ENCODE data around the gene STXBP6.

Gene STXBP6

DNA sequence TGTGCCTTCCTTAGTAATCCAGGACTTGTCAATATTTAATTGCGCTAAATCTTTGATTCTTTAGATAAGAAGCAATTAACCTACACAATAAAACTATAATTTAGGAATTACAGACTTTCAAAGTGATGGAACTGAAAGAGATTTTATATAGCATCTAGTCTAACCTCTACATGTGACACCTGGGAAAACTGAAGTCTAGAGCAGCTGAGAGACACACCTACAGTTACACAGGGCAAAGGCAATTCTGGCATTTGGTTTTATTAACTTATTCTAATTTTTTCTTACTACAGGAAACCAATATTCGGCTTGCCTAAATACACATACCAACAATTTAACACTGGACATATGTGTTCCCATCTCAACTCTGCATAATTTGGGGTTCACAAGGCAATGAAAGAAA lies 196.5 kb downstream of the STXBP6 start (continued):
- TF ChIP-seq ZNF391 (tag by site-specific recombination; IDR thresholded peaks at IDR 0.05; ENCODE audit: borderline replicate concordance, low read depth) (no peak), ZFP41 (tag by site-specific recombination; IDR thresholded peaks at IDR 0.05; ENCODE audit: borderline replicate concordance) (no peak)

DNA sequence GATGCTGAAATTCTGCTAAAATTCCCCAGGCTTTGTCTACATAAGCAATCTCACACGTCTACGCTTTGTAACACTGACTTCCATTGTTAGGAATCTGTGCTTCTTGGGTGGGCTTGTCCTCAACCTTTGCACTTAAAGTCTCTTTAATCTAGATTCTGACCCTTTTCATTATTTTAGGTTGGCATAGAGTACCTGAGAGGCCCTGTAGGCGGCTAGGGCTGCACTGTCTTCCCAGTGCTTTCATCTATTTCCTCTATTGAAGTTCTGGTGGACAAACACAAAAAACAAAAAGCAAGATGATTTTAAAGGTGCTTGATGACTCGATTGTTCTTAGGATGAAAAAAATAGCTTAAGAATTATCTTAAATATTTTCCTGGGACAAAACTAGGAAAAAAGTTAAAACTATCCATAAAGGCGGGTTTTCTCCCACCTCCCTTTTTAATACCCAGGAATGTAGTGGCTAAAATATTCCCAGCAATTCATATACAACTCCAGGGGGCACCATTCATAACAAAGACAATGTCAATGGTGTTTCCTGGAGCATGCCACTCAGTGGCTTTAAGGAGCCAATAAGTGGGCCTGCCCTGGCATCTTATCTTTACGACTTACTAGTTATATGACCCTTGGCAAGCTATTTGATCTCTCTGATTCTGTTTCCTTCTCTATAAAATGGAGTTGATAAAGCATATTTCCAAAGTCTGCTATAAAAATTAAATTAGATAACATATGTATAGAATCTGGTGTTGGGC lies 197.5 kb downstream of the STXBP6 start:
- CTCF ChIA-PET: interaction anchor here (0.6 to 1.2 kb wide), 3 partner anchors 50 to 193 kb away, joined by 3 read pairs; no protein-coding TSS in a partner anchor
- no peak overlapping the region for H3K27ac ChIP-seq (ENCODE audit: extremely low read depth, low read depth, low read length)
- POLR2A ChIA-PET: no interaction called here
- TF ChIP-seq ZFHX2 (tag by site-specific recombination; conservative IDR thresholded peaks at IDR 0.05) (no peak), ZXDB (tag by site-specific recombination; IDR thresholded peaks at IDR 0.05) (0 out of 2 replicates have a peak, but pooled peaks have one; percentile 32), FEZF1 (tag by site-specific recombination; IDR thresholded peaks at IDR 0.05) (peak; percentile 39; the same call in 1 of the 2 replicates), ZNF221 (tag by site-specific recombination; IDR thresholded peaks at IDR 0.05; ENCODE audit: borderline replicate concordance) (no peak), ZSCAN16 (tag by site-specific recombination; IDR thresholded peaks at IDR 0.05) (no peak), ZFP3 (tag by site-specific recombination; IDR thresholded peaks at IDR 0.05; ENCODE audit: low read depth) (no peak), ZNF366 (tag by site-specific recombination; conservative IDR thresholded peaks at IDR 0.05) (no peak), OSR2 (tag by site-specific recombination; IDR thresholded peaks at IDR 0.05) (peak; percentile 26; the same call in 1 of the 2 replicates), ZEB2 (tag by site-specific recombination; IDR thresholded peaks at IDR 0.05) (no peak), ZNF843 (tag by site-specific recombination; IDR thresholded peaks at IDR 0.05) (peak; percentile 59; the same call in 1 of the 2 replicates)
- TF ChIP-seq, protein P1, sequence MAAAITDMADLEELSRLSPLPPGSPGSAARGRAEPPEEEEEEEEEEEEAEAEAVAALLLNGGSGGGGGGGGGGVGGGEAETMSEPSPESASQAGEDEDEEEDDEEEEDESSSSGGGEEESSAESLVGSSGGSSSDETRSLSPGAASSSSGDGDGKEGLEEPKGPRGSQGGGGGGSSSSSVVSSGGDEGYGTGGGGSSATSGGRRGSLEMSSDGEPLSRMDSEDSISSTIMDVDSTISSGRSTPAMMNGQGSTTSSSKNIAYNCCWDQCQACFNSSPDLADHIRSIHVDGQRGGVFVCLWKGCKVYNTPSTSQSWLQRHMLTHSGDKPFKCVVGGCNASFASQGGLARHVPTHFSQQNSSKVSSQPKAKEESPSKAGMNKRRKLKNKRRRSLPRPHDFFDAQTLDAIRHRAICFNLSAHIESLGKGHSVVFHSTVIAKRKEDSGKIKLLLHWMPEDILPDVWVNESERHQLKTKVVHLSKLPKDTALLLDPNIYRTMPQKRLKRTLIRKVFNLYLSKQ (tag by site-specific recombination; IDR thresholded peaks at IDR 0.05; ENCODE audit: borderline replicate concordance): no peak
- TF ChIP-seq, protein P2, sequence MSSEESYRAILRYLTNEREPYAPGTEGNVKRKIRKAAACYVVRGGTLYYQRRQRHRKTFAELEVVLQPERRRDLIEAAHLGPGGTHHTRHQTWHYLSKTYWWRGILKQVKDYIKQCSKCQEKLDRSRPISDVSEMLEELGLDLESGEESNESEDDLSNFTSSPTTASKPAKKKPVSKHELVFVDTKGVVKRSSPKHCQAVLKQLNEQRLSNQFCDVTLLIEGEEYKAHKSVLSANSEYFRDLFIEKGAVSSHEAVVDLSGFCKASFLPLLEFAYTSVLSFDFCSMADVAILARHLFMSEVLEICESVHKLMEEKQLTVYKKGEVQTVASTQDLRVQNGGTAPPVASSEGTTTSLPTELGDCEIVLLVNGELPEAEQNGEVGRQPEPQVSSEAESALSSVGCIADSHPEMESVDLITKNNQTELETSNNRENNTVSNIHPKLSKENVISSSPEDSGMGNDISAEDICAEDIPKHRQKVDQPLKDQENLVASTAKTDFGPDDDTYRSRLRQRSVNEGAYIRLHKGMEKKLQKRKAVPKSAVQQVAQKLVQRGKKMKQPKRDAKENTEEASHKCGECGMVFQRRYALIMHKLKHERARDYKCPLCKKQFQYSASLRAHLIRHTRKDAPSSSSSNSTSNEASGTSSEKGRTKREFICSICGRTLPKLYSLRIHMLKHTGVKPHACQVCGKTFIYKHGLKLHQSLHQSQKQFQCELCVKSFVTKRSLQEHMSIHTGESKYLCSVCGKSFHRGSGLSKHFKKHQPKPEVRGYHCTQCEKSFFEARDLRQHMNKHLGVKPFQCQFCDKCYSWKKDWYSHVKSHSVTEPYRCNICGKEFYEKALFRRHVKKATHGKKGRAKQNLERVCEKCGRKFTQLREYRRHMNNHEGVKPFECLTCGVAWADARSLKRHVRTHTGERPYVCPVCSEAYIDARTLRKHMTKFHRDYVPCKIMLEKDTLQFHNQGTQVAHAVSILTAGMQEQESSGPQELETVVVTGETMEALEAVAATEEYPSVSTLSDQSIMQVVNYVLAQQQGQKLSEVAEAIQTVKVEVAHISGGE (tag by site-specific recombination; conservative IDR thresholded peaks at IDR 0.05; ENCODE audit: low read depth): no peak
- TF ChIP-seq, protein P3, sequence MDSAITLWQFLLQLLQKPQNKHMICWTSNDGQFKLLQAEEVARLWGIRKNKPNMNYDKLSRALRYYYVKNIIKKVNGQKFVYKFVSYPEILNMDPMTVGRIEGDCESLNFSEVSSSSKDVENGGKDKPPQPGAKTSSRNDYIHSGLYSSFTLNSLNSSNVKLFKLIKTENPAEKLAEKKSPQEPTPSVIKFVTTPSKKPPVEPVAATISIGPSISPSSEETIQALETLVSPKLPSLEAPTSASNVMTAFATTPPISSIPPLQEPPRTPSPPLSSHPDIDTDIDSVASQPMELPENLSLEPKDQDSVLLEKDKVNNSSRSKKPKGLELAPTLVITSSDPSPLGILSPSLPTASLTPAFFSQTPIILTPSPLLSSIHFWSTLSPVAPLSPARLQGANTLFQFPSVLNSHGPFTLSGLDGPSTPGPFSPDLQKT (IDR thresholded peaks at IDR 0.05; ENCODE audit: borderline replicate concordance, low read depth, low read length): no peak
- TF ChIP-seq, protein P4, sequence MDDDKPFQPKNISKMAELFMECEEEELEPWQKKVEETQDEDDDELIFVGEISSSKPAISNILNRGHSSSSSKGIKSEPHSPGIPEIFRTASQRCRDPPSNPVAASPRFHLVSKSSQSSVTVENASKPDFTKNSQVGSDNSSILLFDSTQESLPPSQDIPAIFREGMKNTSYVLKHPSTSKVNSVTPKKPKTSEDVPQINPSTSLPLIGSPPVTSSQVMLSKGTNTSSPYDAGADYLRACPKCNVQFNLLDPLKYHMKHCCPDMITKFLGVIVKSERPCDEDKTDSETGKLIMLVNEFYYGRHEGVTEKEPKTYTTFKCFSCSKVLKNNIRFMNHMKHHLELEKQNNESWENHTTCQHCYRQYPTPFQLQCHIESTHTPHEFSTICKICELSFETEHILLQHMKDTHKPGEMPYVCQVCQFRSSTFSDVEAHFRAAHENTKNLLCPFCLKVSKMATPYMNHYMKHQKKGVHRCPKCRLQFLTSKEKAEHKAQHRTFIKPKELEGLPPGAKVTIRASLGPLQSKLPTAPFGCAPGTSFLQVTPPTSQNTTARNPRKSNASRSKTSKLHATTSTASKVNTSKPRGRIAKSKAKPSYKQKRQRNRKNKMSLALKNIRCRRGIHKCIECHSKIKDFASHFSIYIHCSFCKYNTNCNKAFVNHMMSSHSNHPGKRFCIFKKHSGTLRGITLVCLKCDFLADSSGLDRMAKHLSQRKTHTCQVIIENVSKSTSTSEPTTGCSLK (tag by site-specific recombination; IDR thresholded peaks at IDR 0.05): no peak
- TF ChIP-seq, protein P5, sequence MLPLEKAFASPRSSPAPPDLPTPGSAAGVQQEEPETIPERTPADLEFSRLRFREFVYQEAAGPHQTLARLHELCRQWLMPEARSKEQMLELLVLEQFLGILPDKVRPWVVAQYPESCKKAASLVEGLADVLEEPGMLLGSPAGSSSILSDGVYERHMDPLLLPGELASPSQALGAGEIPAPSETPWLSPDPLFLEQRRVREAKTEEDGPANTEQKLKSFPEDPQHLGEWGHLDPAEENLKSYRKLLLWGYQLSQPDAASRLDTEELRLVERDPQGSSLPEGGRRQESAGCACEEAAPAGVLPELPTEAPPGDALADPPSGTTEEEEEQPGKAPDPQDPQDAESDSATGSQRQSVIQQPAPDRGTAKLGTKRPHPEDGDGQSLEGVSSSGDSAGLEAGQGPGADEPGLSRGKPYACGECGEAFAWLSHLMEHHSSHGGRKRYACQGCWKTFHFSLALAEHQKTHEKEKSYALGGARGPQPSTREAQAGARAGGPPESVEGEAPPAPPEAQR (tag by site-specific recombination; IDR thresholded peaks at IDR 0.05): no peak
- TF ChIP-seq, protein P6, sequence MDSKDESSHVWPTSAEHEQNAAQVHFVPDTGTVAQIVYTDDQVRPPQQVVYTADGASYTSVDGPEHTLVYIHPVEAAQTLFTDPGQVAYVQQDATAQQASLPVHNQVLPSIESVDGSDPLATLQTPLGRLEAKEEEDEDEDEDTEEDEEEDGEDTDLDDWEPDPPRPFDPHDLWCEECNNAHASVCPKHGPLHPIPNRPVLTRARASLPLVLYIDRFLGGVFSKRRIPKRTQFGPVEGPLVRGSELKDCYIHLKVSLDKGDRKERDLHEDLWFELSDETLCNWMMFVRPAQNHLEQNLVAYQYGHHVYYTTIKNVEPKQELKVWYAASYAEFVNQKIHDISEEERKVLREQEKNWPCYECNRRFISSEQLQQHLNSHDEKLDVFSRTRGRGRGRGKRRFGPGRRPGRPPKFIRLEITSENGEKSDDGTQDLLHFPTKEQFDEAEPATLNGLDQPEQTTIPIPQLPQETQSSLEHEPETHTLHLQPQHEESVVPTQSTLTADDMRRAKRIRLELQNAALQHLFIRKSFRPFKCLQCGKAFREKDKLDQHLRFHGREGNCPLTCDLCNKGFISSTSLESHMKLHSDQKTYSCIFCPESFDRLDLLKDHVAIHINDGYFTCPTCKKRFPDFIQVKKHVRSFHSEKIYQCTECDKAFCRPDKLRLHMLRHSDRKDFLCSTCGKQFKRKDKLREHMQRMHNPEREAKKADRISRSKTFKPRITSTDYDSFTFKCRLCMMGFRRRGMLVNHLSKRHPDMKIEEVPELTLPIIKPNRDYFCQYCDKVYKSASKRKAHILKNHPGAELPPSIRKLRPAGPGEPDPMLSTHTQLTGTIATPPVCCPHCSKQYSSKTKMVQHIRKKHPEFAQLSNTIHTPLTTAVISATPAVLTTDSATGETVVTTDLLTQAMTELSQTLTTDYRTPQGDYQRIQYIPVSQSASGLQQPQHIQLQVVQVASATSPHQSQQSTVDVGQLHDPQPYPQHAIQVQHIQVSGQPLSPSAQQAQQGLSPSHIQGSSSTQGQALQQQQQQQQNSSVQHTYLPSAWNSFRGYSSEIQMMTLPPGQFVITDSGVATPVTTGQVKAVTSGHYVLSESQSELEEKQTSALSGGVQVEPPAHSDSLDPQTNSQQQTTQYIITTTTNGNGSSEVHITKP (tag by site-specific recombination; IDR thresholded peaks at IDR 0.05): peak; percentile 50
- TF ChIP-seq, protein P7, sequence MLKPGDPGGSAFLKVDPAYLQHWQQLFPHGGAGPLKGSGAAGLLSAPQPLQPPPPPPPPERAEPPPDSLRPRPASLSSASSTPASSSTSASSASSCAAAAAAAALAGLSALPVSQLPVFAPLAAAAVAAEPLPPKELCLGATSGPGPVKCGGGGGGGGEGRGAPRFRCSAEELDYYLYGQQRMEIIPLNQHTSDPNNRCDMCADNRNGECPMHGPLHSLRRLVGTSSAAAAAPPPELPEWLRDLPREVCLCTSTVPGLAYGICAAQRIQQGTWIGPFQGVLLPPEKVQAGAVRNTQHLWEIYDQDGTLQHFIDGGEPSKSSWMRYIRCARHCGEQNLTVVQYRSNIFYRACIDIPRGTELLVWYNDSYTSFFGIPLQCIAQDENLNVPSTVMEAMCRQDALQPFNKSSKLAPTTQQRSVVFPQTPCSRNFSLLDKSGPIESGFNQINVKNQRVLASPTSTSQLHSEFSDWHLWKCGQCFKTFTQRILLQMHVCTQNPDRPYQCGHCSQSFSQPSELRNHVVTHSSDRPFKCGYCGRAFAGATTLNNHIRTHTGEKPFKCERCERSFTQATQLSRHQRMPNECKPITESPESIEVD (tag by site-specific recombination; IDR thresholded peaks at IDR 0.05): peak; percentile 57

More for the DNA sequence above, 197.5 kb downstream of the STXBP6 start:
- Histone ChIP-seq H3K4me3 (ENCODE audit: low read depth, low read length) (no peak overlapping the region), H3K4me1 (ENCODE audit: control insufficient read depth, insufficient read depth, low read length) (peaks cover 19% of the 10 kb centered on the region), H3K36me3 (ENCODE audit: control insufficient read depth in 2 of 2, insufficient read depth in 1 of 2, low read length in 2 of 2) (peaks cover 0 to 6% of the 10 kb centered on the region in 2 experiments; a peak in 1 of 3 replicates), H3K9me3 (ENCODE audit: control insufficient read depth, insufficient read depth, low read depth, low read length) (no peaks in the 10 kb centered on the region)

Data from HEK293 (cell line).